22Rv1 (cell line): Measurements from ENCODE around the gene IGF2R.

Experiments
- ZFX ChIP-seq: fragments of 450-650 bp; IDR thresholded peaks from 2 replicates; pipeline ENCODE4 v1.6.1; 2017; ENCODE audit warnings: antibody characterized with exemption, borderline replicate concordance
- TF ChIP-seq, protein P1 (sequence below): fragments of 450-650 bp; IDR thresholded peaks from 2 replicates; pipeline ENCODE4 v1.5.1; 2017; ENCODE audit warnings: mild to moderate bottlenecking

GRCh38 chr6:160031871-160032270 is 63.0 kb downstream of the IGF2R start:
- TF ChIP-seq, protein P1, sequence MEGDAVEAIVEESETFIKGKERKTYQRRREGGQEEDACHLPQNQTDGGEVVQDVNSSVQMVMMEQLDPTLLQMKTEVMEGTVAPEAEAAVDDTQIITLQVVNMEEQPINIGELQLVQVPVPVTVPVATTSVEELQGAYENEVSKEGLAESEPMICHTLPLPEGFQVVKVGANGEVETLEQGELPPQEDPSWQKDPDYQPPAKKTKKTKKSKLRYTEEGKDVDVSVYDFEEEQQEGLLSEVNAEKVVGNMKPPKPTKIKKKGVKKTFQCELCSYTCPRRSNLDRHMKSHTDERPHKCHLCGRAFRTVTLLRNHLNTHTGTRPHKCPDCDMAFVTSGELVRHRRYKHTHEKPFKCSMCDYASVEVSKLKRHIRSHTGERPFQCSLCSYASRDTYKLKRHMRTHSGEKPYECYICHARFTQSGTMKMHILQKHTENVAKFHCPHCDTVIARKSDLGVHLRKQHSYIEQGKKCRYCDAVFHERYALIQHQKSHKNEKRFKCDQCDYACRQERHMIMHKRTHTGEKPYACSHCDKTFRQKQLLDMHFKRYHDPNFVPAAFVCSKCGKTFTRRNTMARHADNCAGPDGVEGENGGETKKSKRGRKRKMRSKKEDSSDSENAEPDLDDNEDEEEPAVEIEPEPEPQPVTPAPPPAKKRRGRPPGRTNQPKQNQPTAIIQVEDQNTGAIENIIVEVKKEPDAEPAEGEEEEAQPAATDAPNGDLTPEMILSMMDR, result no peak
- TF ChIP-seq ZFX, result no peak
